ENCODE results near the gene SLC39A5. TPM values are rescaled to one million over a fixed set of nuclear protein-coding genes. Genes with fewer than 3 reads are reported as not detected.

Gene SLC39A5
- total RNA-seq, 1 donor from 2014 or later: 0.86 TPM

- DNase-seq: no peak
- Mint-ChIP-seq H3K27ac (no peak overlapping the region), H3K4me1 (peaks cover 5% of the 10 kb centered on the region), H3K9me3 (no peaks in the 10 kb centered on the region), H3K27me3 (no peaks in the 10 kb centered on the region), H3K36me3 (ENCODE audit: low read depth) (peaks cover 40% of the 10 kb centered on the region), H3K4me3 (no peak overlapping the region)
- intact Hi-C loops (cut with micrococcal nuclease): no loop called here
Measured at GRCh38 chr12:56243731-56244181, 13.9 kb downstream of the SLC39A5 start.

GRCh38 chr12:56244494-56244893 lies 14.6 kb downstream of the SLC39A5 start:
- no peak for DNase-seq
- Mint-ChIP-seq H3K36me3 (ENCODE audit: low read depth) (peaks cover 45% of the 10 kb centered on the region), H3K9me3 (no peaks in the 10 kb centered on the region), H3K4me3 (no peak overlapping the region), H3K4me1 (peaks cover 5% of the 10 kb centered on the region), H3K27me3 (no peaks in the 10 kb centered on the region), H3K27ac (no peak overlapping the region)
- intact Hi-C loops (cut with micrococcal nuclease): no loop called here

GRCh38 chr12:56247923-56248322 lies 18.1 kb downstream of the SLC39A5 start:
- no peak overlapping the region for H3K27ac Mint-ChIP-seq
- DNase-seq: no peak
- H3K4me3 Mint-ChIP-seq: no peak overlapping the region
- H3K4me1 Mint-ChIP-seq: no peaks in the 10 kb centered on the region
- intact Hi-C loops (cut with micrococcal nuclease): no loop called here
- H3K36me3 Mint-ChIP-seq (ENCODE audit: low read depth): peaks cover 43% of the 10 kb centered on the region
- no peaks in the 10 kb centered on the region for H3K27me3 Mint-ChIP-seq
- H3K9me3 Mint-ChIP-seq: no peaks in the 10 kb centered on the region

- DNase-seq: no peak
Measured at GRCh38 chr12:56248711-56249110, 18.9 kb downstream of the SLC39A5 start.

GRCh38 chr12:56252649-56253048 lies 22.8 kb downstream of the SLC39A5 start:
- Mint-ChIP-seq H3K4me3 (no peak overlapping the region), H3K27ac (no peak overlapping the region), H3K27me3 (no peaks in the 10 kb centered on the region), H3K4me1 (peaks cover 11% of the 10 kb centered on the region), H3K36me3 (ENCODE audit: low read depth) (peaks cover 48% of the 10 kb centered on the region), H3K9me3 (no peaks in the 10 kb centered on the region)
- intact Hi-C loops (cut with micrococcal nuclease): no loop called here
- DNase-seq: no peak

More at GRCh38 chr12:56248711-56249110, 18.9 kb downstream of the SLC39A5 start:
- no peaks in the 10 kb centered on the region for H3K9me3 Mint-ChIP-seq
- intact Hi-C loops (cut with micrococcal nuclease): no loop called here
- H3K4me3 Mint-ChIP-seq: no peak overlapping the region
- peaks cover 50% of the 10 kb centered on the region for H3K36me3 Mint-ChIP-seq (ENCODE audit: low read depth)
- H3K4me1 Mint-ChIP-seq: no peaks in the 10 kb centered on the region
- no peak overlapping the region for H3K27ac Mint-ChIP-seq
- H3K27me3 Mint-ChIP-seq: no peaks in the 10 kb centered on the region

GRCh38 chr12:56253091-56253490 lies 23.2 kb downstream of the SLC39A5 start:
- Mint-ChIP-seq H3K4me1 (peaks cover 11% of the 10 kb centered on the region), H3K36me3 (ENCODE audit: low read depth) (peaks cover 45% of the 10 kb centered on the region), H3K27me3 (no peaks in the 10 kb centered on the region), H3K9me3 (no peaks in the 10 kb centered on the region), H3K4me3 (no peak overlapping the region), H3K27ac (no peak overlapping the region)
- intact Hi-C loops (cut with micrococcal nuclease): no loop called here
- DNase-seq: no peak

GRCh38 chr12:56255671-56256070 lies 25.8 kb downstream of the SLC39A5 start:
- H3K36me3 Mint-ChIP-seq (ENCODE audit: low read depth): peaks cover 38% of the 10 kb centered on the region

GRCh38 chr12:56256326-56256960 lies 26.6 kb downstream of the SLC39A5 start:
- Mint-ChIP-seq H3K9me3 (no peaks in the 10 kb centered on the region), H3K27me3 (no peaks in the 10 kb centered on the region), H3K4me1 (peaks cover 17% of the 10 kb centered on the region), H3K27ac (peak overlapping the region; percentile 27), H3K36me3 (ENCODE audit: low read depth) (peaks cover 38% of the 10 kb centered on the region), H3K4me3 (peak overlapping the region; percentile 91)
- intact Hi-C loops (cut with micrococcal nuclease): loop anchor here (2.0 kb wide), 1 partner anchor 130 kb away; no protein-coding TSS in a partner anchor
- no peak for DNase-seq

More at GRCh38 chr12:56255671-56256070, 25.8 kb downstream of the SLC39A5 start:
- no peak for DNase-seq
- Mint-ChIP-seq H3K9me3 (no peaks in the 10 kb centered on the region), H3K27me3 (no peaks in the 10 kb centered on the region), H3K27ac (no peak overlapping the region), H3K4me1 (peaks cover 17% of the 10 kb centered on the region), H3K4me3 (no peak overlapping the region)
- intact Hi-C loops (cut with micrococcal nuclease): loop anchor here (2.0 kb wide), 1 partner anchor 129 kb away; no protein-coding TSS in a partner anchor

GRCh38 chr12:56257071-56257470 lies 27.2 kb downstream of the SLC39A5 start:
- Mint-ChIP-seq H3K9me3 (no peaks in the 10 kb centered on the region), H3K36me3 (ENCODE audit: low read depth) (peaks cover 33% of the 10 kb centered on the region), H3K27me3 (no peaks in the 10 kb centered on the region), H3K4me1 (peaks cover 17% of the 10 kb centered on the region), H3K27ac (peak overlapping the region; percentile 84), H3K4me3 (peak overlapping the region; percentile 91)
- no peak for DNase-seq
- intact Hi-C loops (cut with micrococcal nuclease): loop anchor here (2.0 kb wide), 1 partner anchor 130 kb away; no protein-coding TSS in a partner anchor

GRCh38 chr12:56257491-56258067 lies 27.7 kb downstream of the SLC39A5 start:
- Mint-ChIP-seq H3K36me3 (ENCODE audit: low read depth) (peaks cover 28% of the 10 kb centered on the region), H3K9me3 (no peaks in the 10 kb centered on the region), H3K27me3 (no peaks in the 10 kb centered on the region), H3K27ac (peak overlapping the region; percentile 84), H3K4me1 (peaks cover 17% of the 10 kb centered on the region), H3K4me3 (peak overlapping the region; percentile 91)
- DNase-seq: no peak
- intact Hi-C loops (cut with micrococcal nuclease): loop anchor here (1.0 to 2.0 kb wide), 5 partner anchors 9 to 139 kb away; partner anchors contain the start of genes COQ10A, NABP2 and ZC3H10

GRCh38 chr12:56258068-56258819 lies 28.4 kb downstream of the SLC39A5 start, which contains the start of gene ANKRD52:
ANKRD52 (minus strand) TSS chr12:56258384; CDS start chr12:56258269, 115 bp downstream.
- Mint-ChIP-seq H3K9me3 (no peaks in the 10 kb centered on the region), H3K27me3 (no peaks in the 10 kb centered on the region), H3K4me3 (peak within 1 kb of the TSS; percentile 96), H3K36me3 (ENCODE audit: low read depth) (peaks cover 21% of the 10 kb centered on the region), H3K4me1 (peaks cover 17% of the 10 kb centered on the region), H3K27ac (peak within 1 kb of the TSS; percentile 84)
- DNase-seq: peak; percentile 96
- intact Hi-C loops (cut with micrococcal nuclease): loop anchor here (1.0 to 2.0 kb wide), 4 partner anchors 8 to 139 kb away; partner anchors contain the start of genes COQ10A, NABP2 and ZC3H10

GRCh38 chr12:56258820-56259183 lies 29.0 kb downstream of the SLC39A5 start:
- no peak for DNase-seq
- H3K36me3 Mint-ChIP-seq (ENCODE audit: low read depth): peaks cover 17% of the 10 kb centered on the region
- intact Hi-C loops (cut with micrococcal nuclease): loop anchor here (1.0 to 2.0 kb wide), 4 partner anchors 7 to 140 kb away; partner anchors contain the start of genes COQ10A, NABP2 and ZC3H10
- peak overlapping the region; percentile 81 for H3K27ac Mint-ChIP-seq
- peak overlapping the region; percentile 96 for H3K4me3 Mint-ChIP-seq
- peaks cover 17% of the 10 kb centered on the region for H3K4me1 Mint-ChIP-seq
- no peaks in the 10 kb centered on the region for H3K9me3 Mint-ChIP-seq
- no peaks in the 10 kb centered on the region for H3K27me3 Mint-ChIP-seq

GRCh38 chr12:56260380-56260779 lies 30.5 kb downstream of the SLC39A5 start:
- H3K27ac Mint-ChIP-seq: no peak overlapping the region
- DNase-seq: no peak
- peaks cover 17% of the 10 kb centered on the region for H3K4me1 Mint-ChIP-seq
- H3K9me3 Mint-ChIP-seq: no peaks in the 10 kb centered on the region
- no peak overlapping the region for H3K4me3 Mint-ChIP-seq
- no peaks in the 10 kb centered on the region for H3K27me3 Mint-ChIP-seq
- H3K36me3 Mint-ChIP-seq (ENCODE audit: low read depth): peaks cover 6% of the 10 kb centered on the region
- intact Hi-C loops (cut with micrococcal nuclease): loop anchor here (10.0 kb wide), 1 partner anchor 204 kb away; the partner anchor contains the start of gene SPRYD4

Measured in activated CD4-positive, alpha-beta T cell treated with anti-CD3 and anti-CD28 coated beads, Interleukin-2, amount 10 ng/mL, durations not matched to agents 24 days and 14 days (primary cell).